ENCODE measurements around the gene EVL.

Gene EVL

DNA sequence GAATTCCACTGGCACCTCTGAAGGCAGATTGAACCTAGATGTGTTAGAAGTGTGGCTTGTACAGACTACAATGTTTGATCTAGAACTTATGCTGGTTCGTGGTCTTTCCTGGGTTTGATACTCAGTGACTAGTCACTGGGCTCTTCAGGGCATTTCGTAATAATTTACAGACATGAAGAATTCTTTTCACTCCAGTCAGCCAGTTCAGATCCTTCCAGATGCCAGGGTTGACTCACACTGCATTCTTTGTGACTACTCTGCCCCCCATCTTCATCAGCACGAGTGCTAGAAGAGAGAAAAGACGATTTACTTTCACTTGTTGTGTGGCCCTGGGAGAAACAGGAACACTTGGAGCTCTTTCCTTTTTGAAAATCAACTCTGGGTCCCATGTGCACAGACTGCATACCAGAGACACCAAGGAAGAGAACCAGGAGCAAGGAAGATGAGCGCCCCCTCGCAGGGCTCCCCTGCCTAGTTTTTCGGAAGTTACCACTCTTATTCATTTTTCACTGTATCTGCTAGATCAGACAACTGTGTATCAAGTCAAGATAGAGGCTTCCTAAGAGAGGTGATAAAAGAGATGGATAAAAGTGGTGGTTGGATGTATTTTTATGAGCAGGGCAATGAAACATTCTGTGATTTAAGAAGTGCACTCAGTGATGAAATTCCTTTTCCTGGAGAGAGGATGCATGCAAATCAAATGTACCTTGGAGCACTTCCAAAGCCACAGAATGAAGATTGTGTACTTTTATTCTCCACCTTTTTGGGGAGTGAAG is 33.5 kb upstream of the EVL start:
- no peak overlapping the region for H3K4me3 Mint-ChIP-seq
- H3K9me3 Mint-ChIP-seq, result no peaks in the 10 kb centered on the region
- H3K36me3 Mint-ChIP-seq (ENCODE audit: low read depth), result no peaks in the 10 kb centered on the region
- H3K4me1 Mint-ChIP-seq (ENCODE audit: low read depth), result peaks cover 8% of the 10 kb centered on the region
- H3K27me3 Mint-ChIP-seq, result no peaks in the 10 kb centered on the region
- no peak for DNase-seq
- no peak overlapping the region for H3K27ac Mint-ChIP-seq

DNA sequence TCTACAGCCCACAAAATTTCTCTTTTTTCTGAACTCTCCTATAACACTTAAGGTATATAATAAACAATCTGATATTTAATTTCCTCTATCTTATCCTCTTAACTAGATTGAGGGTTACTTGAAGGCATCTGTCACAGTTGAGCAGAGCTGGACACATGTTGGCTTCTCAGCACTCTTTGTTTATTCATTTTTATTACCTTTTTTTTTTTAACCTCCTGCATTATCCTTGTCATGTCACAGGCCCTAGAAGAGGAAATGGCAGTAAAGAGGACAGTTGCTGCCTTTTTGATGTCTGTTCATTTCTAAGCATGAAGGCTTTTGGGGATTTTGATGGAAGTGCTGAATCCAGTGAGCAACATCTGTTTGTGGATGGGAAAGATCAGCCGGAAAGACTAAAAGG is 32.5 kb upstream of the EVL start:
- Mint-ChIP-seq H3K27ac (no peak overlapping the region), H3K36me3 (ENCODE audit: low read depth) (no peaks in the 10 kb centered on the region)
- DNase-seq, result no peak

DNA sequence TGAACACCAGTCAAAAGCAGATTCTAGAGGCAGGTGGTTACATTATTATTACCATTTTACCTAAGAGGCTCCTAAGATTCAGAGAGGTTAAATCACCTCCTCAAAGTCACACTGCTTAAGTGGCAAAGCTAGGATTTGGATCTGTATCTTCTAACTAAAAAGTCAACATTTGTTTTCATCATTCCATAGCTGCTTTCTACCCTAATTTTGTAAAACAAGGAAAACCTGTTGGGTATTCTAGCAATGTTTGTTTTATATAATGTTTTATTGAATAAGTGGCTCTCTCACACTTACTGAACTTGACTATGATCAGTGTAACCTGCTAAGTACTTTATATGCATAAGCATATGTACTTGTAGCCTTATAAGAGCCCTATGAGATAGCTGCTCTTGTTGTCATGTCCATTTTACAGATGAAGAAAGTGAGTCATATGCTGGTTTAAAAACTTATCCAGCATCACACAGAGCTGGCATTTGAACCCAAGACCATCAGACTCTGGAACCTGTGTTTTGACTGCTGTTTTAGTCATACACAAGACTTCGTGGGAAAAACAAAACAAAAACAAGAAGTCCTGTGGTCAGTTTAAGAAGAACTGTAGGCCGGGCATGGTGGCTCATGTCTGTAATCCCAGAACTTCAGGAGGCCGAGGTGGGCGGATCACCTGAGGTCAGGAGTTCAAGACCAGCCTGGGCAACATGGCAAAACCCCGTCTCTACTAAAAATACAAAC is 31.7 kb upstream of the EVL start:
- Mint-ChIP-seq H3K4me3 (no peak overlapping the region), H3K9me3 (no peaks in the 10 kb centered on the region), H3K4me1 (ENCODE audit: low read depth) (peaks cover 8% of the 10 kb centered on the region), H3K27me3 (no peaks in the 10 kb centered on the region), H3K27ac (no peak overlapping the region), H3K36me3 (ENCODE audit: low read depth) (no peaks in the 10 kb centered on the region)
- DNase-seq, result no peak

More for the DNA sequence above, 32.5 kb upstream of the EVL start:
- Mint-ChIP-seq H3K4me3 (no peak overlapping the region), H3K4me1 (ENCODE audit: low read depth) (peaks cover 8% of the 10 kb centered on the region), H3K27me3 (no peaks in the 10 kb centered on the region), H3K9me3 (no peaks in the 10 kb centered on the region)

- no peaks in the 10 kb centered on the region for H3K9me3 Mint-ChIP-seq
- H3K4me1 Mint-ChIP-seq (ENCODE audit: low read depth), result peaks cover 8% of the 10 kb centered on the region
- H3K36me3 Mint-ChIP-seq (ENCODE audit: low read depth), result no peaks in the 10 kb centered on the region
- DNase-seq, result no peak
- no peak overlapping the region for H3K4me3 Mint-ChIP-seq
- H3K27me3 Mint-ChIP-seq, result no peaks in the 10 kb centered on the region
- H3K27ac Mint-ChIP-seq, result no peak overlapping the region
These were observed 30.8 kb upstream of the EVL start for GRCh38 chr14:100034468-100034867.

DNA sequence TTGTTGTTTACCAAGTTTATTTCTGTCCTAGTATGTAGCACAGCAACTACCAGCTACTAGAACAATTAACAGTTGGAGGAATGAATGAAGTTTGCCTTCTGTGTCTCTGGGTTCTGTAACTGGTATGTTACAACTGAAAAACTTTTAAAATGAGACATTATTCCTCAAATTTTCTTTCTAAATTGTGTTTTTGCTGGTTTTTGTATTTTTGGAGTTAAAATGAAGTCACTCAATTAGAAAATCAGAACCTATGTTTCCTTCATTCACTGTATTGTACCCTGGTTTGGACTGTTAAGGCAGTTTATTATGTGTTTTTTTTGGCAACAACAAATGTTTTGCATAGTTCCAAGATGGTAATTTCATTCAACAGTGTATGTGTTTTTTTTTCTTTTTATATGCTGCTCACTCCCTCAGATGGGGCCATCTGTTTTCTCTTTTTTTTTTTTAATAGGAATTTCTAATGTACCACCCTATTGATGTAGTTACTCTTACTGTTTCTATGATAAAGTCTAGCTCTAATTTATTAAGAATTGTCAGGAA is 30.2 kb upstream of the EVL start:
- H3K36me3 Mint-ChIP-seq (ENCODE audit: low read depth), result no peaks in the 10 kb centered on the region
- H3K4me1 Mint-ChIP-seq (ENCODE audit: low read depth), result peaks cover 8% of the 10 kb centered on the region
- H3K4me3 Mint-ChIP-seq, result no peak overlapping the region
- no peak overlapping the region for H3K27ac Mint-ChIP-seq
- no peaks in the 10 kb centered on the region for H3K9me3 Mint-ChIP-seq
- no peak for DNase-seq
- no peaks in the 10 kb centered on the region for H3K27me3 Mint-ChIP-seq

GRCh38 chr14:100035700-100036099 is 29.5 kb upstream of the EVL start:
- DNase-seq, result no peak
- H3K4me3 Mint-ChIP-seq, result no peak overlapping the region
- no peaks in the 10 kb centered on the region for H3K27me3 Mint-ChIP-seq
- H3K36me3 Mint-ChIP-seq (ENCODE audit: low read depth), result no peaks in the 10 kb centered on the region
- H3K27ac Mint-ChIP-seq, result no peak overlapping the region
- H3K4me1 Mint-ChIP-seq (ENCODE audit: low read depth), result peaks cover 11% of the 10 kb centered on the region
- H3K9me3 Mint-ChIP-seq, result no peaks in the 10 kb centered on the region

GRCh38 chr14:100037353-100037752 is 27.9 kb upstream of the EVL start:
- Mint-ChIP-seq H3K27ac (no peak overlapping the region), H3K4me1 (ENCODE audit: low read depth) (peaks cover 3% of the 10 kb centered on the region), H3K9me3 (no peaks in the 10 kb centered on the region), H3K27me3 (no peaks in the 10 kb centered on the region), H3K36me3 (ENCODE audit: low read depth) (no peaks in the 10 kb centered on the region), H3K4me3 (no peak overlapping the region)
- DNase-seq, result no peak

DNA sequence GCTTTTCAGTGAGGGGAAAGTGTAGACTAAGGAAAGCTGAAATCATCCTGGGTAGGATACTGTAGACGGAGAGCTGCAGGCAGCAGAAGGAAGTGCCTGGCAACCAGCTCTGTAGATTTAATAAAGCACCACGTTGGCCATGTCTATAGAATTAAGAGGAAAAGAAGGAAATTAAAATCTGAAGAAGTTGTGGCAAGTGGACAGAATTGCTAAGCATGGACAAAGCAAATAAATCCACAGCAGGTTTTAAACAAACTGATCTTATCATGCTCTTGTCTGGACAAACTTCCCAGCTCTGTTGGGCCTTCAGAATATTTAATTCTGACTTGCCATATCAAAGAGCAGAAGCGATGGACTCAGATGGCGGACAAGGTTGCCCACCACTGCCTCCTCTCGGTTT is 27.2 kb upstream of the EVL start:
- H3K9me3 Mint-ChIP-seq, result no peaks in the 10 kb centered on the region
- H3K4me3 Mint-ChIP-seq, result no peak overlapping the region
- no peaks in the 10 kb centered on the region for H3K27me3 Mint-ChIP-seq
- H3K4me1 Mint-ChIP-seq (ENCODE audit: low read depth), result peaks cover 3% of the 10 kb centered on the region
- H3K36me3 Mint-ChIP-seq (ENCODE audit: low read depth), result no peaks in the 10 kb centered on the region
- DNase-seq, result no peak
- no peak overlapping the region for H3K27ac Mint-ChIP-seq

DNA sequence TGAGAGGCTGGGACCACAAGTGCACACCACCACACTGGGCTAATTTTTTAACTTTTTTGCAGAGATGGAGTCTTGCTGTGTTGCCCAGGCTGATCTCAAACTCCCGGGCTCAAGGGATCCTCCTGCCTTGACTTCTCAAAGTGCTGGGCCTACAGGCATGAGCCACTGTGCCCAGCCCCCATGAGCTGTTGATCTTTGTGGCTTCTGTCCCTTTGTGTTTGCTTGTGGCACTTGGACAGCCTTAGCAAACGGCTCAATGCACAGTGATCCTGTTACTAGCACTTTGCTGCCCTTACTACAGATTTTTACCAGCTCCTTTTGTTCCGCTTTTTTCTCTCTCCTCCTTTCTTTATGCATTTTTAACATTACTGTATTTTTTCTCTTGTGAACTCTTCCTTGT is 25.3 kb upstream of the EVL start:
- Mint-ChIP-seq H3K36me3 (ENCODE audit: low read depth) (no peaks in the 10 kb centered on the region), H3K4me3 (no peak overlapping the region), H3K9me3 (no peaks in the 10 kb centered on the region), H3K27me3 (no peaks in the 10 kb centered on the region), H3K4me1 (ENCODE audit: low read depth) (peaks cover 3% of the 10 kb centered on the region), H3K27ac (no peak overlapping the region)
- no peak for DNase-seq

- peaks cover 3% of the 10 kb centered on the region for H3K4me1 Mint-ChIP-seq (ENCODE audit: low read depth)
- no peaks in the 10 kb centered on the region for H3K36me3 Mint-ChIP-seq (ENCODE audit: low read depth)
- H3K4me3 Mint-ChIP-seq, result no peak overlapping the region
- no peak overlapping the region for H3K27ac Mint-ChIP-seq
- no peak for DNase-seq
- no peaks in the 10 kb centered on the region for H3K9me3 Mint-ChIP-seq
- H3K27me3 Mint-ChIP-seq, result no peaks in the 10 kb centered on the region
These were observed 24.0 kb upstream of the EVL start for GRCh38 chr14:100041271-100041670.

DNA sequence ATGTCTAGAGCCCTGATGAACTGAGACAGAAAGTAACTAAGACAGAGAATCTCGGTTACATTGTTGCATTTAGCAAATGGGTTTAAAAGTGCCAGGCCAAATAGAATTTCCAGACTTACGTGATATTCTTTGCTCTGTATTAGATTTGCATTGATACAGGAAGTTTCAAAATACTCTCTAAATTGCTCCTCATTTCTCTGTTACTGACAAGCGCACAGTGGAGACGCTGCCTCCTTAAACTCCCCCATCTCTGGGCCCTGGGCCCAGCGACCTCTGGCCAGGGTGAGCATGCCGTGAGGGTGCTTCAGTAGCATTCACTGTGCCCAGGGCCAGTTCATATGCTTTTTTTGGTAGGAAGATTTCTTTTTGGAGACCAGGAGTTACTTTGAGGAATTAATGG is 22.9 kb upstream of the EVL start:
- no peak overlapping the region for H3K4me3 Mint-ChIP-seq
- no peaks in the 10 kb centered on the region for H3K36me3 Mint-ChIP-seq (ENCODE audit: low read depth)
- H3K27me3 Mint-ChIP-seq, result no peaks in the 10 kb centered on the region
- no peak overlapping the region for H3K27ac Mint-ChIP-seq
- DNase-seq, result no peak
- peaks cover 3% of the 10 kb centered on the region for H3K4me1 Mint-ChIP-seq (ENCODE audit: low read depth)
- H3K9me3 Mint-ChIP-seq, result no peaks in the 10 kb centered on the region

GRCh38 chr14:100045642-100046344 is 19.4 kb upstream of the EVL start:
- no peaks in the 10 kb centered on the region for H3K27me3 Mint-ChIP-seq
- no peaks in the 10 kb centered on the region for H3K9me3 Mint-ChIP-seq
- no peak overlapping the region for H3K27ac Mint-ChIP-seq

GRCh38 chr14:100047600-100047999 is 17.6 kb upstream of the EVL start:
- no peaks in the 10 kb centered on the region for H3K27me3 Mint-ChIP-seq
- H3K4me3 Mint-ChIP-seq, result no peak overlapping the region
- H3K4me1 Mint-ChIP-seq (ENCODE audit: low read depth), result peaks cover 20% of the 10 kb centered on the region
- H3K27ac Mint-ChIP-seq, result no peak overlapping the region
- DNase-seq, result no peak
- H3K9me3 Mint-ChIP-seq, result no peaks in the 10 kb centered on the region
- no peaks in the 10 kb centered on the region for H3K36me3 Mint-ChIP-seq (ENCODE audit: low read depth)

More at GRCh38 chr14:100045642-100046344, 19.4 kb upstream of the EVL start:
- Mint-ChIP-seq H3K4me3 (no peak overlapping the region), H3K4me1 (ENCODE audit: low read depth) (peaks cover 20% of the 10 kb centered on the region), H3K36me3 (ENCODE audit: low read depth) (no peaks in the 10 kb centered on the region)
- no peak for DNase-seq

DNA sequence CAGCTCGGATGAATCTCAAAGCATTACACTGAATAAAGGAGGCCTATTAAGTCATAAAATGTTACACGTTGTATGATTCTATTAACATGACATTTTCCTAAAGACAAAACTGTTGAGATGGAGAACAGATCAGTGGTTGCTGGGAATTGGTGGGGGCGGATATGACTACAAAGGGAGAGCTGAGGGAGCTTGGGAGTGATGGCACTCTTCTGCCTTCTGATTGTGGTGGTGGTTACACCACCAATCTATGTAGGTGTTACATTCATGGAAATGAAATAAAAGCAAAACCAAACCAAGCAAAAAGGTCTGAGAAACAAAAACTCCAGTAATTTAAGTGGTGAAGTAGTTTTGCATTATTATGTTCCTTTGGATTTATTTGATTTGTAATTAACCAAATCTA is 16.4 kb upstream of the EVL start:
- no peaks in the 10 kb centered on the region for H3K9me3 Mint-ChIP-seq
- H3K4me3 Mint-ChIP-seq, result peak overlapping the region; percentile 11
- no peak for DNase-seq
- H3K27ac Mint-ChIP-seq, result peak overlapping the region; percentile 20
- H3K4me1 Mint-ChIP-seq (ENCODE audit: low read depth), result peaks cover 20% of the 10 kb centered on the region
- no peaks in the 10 kb centered on the region for H3K36me3 Mint-ChIP-seq (ENCODE audit: low read depth)
- H3K27me3 Mint-ChIP-seq, result no peaks in the 10 kb centered on the region

DNA sequence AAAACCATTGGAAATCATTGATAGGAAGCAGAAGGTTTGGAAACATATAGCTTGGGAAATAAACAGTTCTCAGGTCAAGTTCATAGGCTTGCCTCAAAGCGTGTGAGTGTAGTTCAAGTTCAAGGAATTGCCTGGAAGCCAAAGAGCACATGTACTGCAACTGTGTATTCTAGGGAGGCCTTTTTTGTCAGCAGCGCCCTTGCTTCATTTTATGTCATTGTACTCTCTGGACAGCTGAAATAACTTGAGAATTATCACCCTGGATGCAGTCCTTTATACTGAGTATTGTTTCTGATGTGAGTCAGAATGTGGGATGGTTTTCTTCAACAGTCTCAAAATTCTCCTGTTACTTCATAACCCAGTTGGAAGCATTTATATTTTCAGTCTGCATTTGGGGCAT is 16.0 kb upstream of the EVL start:
- no peak for DNase-seq
- H3K4me1 Mint-ChIP-seq (ENCODE audit: low read depth), result peaks cover 20% of the 10 kb centered on the region
- no peaks in the 10 kb centered on the region for H3K36me3 Mint-ChIP-seq (ENCODE audit: low read depth)
- no peaks in the 10 kb centered on the region for H3K9me3 Mint-ChIP-seq
- peak overlapping the region; percentile 20 for H3K27ac Mint-ChIP-seq
- peak overlapping the region; percentile 11 for H3K4me3 Mint-ChIP-seq
- H3K27me3 Mint-ChIP-seq, result no peaks in the 10 kb centered on the region
